Measurements from ENCODE around the gene BPIFB6. TPM values are rescaled to one million over a fixed set of nuclear protein-coding genes. Genes with fewer than 3 reads are reported as not detected.

BPIFB6 gene
- total and polyA plus RNA-seq, 10 of the 15 experiments (the other 5 are each of a cell fraction or from before 2014, with no cell fraction given), result not detected

DNA sequence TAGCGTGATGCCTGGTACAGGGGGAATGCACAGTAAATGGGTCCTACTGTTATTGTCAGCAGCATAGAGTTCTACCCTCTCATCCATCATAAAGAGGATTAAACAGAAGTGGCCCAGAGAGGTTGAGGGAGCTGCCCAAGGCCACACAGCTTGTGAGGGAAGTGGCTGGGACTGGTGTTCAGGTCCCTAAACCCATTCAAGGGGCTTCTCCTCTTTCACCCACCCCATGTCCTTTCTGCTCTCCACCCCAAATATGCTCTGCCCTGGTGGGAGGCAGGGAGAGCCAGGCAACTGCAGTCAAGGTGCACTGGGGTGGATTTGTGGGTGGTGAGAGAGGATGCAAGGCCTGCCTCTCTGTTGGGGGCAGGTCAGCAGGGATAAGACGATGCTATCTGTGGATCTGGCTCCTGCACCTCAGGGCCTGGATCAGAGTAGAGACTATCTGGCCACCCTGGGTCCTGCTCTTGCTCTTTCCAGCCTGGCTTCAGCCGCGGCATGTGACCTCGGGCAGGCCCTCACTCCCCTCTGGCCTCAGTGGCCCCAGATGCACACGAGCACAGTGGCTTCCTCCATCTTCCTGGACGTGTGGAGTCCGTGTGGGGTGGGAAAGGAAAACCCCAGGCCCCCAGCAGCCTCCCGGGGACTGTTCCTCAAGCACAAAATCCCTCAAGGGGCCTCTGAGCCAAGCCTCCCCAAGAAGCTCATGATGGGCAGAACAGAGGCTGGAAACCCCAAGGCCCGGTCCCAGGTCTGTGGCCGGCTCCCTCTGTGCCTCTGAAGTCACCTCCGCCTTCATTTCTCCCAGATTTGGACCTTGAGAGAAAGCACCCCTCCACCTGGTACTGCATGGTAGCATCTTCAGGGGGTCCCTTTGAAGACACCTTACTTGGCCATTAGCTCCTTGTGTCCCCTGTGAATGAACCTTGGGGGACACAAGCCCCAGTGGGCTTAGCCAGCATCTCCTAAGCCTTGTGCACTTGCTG is 3.4 kb upstream of the BPIFB6 start:
- Histone ChIP-seq H2AFZ (ENCODE audit: control insufficient read depth, low read depth, low read length) (no peak overlapping the region), H3K36me3 (ENCODE audit: control insufficient read depth in 2 of 2, insufficient read depth in 2 of 2, low read length in 1 of 2) (no peaks in the 10 kb centered on the region), H3K9ac (ENCODE audit: control insufficient read depth, insufficient read depth, low read length) (no peak overlapping the region), H3K9me3 (replicated peaks; ENCODE audit: control insufficient read depth, insufficient read depth, low read length) (no peaks in the 10 kb centered on the region), H3K27me3 (replicated peaks in 1 of 2; ENCODE audit: control insufficient read depth in 2 of 2, insufficient read depth in 2 of 2, low read length in 1 of 2) (peaks cover 0 to 1% of the 10 kb centered on the region in 2 experiments; a peak in 1 of 4 replicates), H4K20me1 (ENCODE audit: control insufficient read depth, insufficient read depth) (no peaks in the 10 kb centered on the region), H3K27ac (ENCODE audit: control insufficient read depth, insufficient read depth) (no peak overlapping the region), H3K4me3 (no peak overlapping the region), H3K4me1 (ENCODE audit: control insufficient read depth, insufficient read depth, low read length) (no peaks in the 10 kb centered on the region), H3K4me2 (ENCODE audit: control insufficient read depth, insufficient read depth) (no peak overlapping the region), H3K79me2 (ENCODE audit: control insufficient read depth, insufficient read depth, low read length) (no peaks in the 10 kb centered on the region)
- ChIA-PET RAD21 (ENCODE audit: unreplicated experiment) (no interaction called here), CTCF (no interaction called here), POLR2A (no interaction called here), SMC1A (ENCODE audit: uncharacterized antibody, unreplicated experiment) (no interaction called here)
- no peak for FAIRE-seq
- 19% methylated on average over 12 of the region's 12 CpGs for WGBS (ENCODE audit: insufficient coverage, insufficient replicate concordance, low lambda C conversion rate, missing lambda C conversion rate)
- DNase-seq (ENCODE audit: low read depth, low spot score), result no peak
- intact Hi-C loops (cut with micrococcal nuclease; ENCODE audit: unreplicated experiment) (no loop called here), in situ Hi-C loops (cut with MboI) (no loop called here)
- no peak for ATAC-seq
- TF ChIP-seq NKRF (conservative IDR thresholded peaks at IDR 0.05) (no peak), NFYB (IDR thresholded peaks at IDR 0.05; ENCODE audit: insufficient read depth, low read depth, low read length) (no peak), WRNIP1 (IDR thresholded peaks at IDR 0.05; ENCODE audit: borderline replicate concordance, low read depth, low read length) (no peak), SREBF2 (IDR thresholded peaks at IDR 0.05; ENCODE audit: low read length) (no peak), RCOR1 (conservative IDR thresholded peaks at IDR 0.05; ENCODE audit: low read depth, low read length) (no peak), BHLHE40 (IDR thresholded peaks at IDR 0.05; ENCODE audit: borderline replicate concordance in 1 of 2, low read depth in 2 of 2, low read length in 1 of 2) (no peak), RUNX3 (IDR thresholded peaks at IDR 0.05; ENCODE audit: low read length) (no peak), CEBPB (IDR thresholded peaks at IDR 0.05; ENCODE audit: borderline replicate concordance in 1 of 2, low read depth in 2 of 2, low read length in 2 of 2) (no peak), NFIC (IDR thresholded peaks at IDR 0.05; ENCODE audit: low read depth, low read length) (no peak), IKZF1 (conservative IDR thresholded peaks at IDR 0.05) (no peak), HDAC6 (IDR thresholded peaks at IDR 0.05; ENCODE audit: unreplicated experiment) (no peak), GABPA (IDR thresholded peaks at IDR 0.05; ENCODE audit: low read depth) (no peak), TCF7 (IDR thresholded peaks at IDR 0.05; ENCODE audit: borderline replicate concordance) (no peak), ELK1 (IDR thresholded peaks at IDR 0.05; ENCODE audit: low read depth, low read length) (no peak), ZNF622 (IDR thresholded peaks at IDR 0.05) (no peak), SIN3A (IDR thresholded peaks at IDR 0.05; ENCODE audit: low read depth, low read length) (no peak), MTA3 (IDR thresholded peaks at IDR 0.05; ENCODE audit: borderline replicate concordance, low read length) (no peak)
- no TSS peak for BruUV-seq (replicated peaks)

Measured in GM12878 (cell line).